GM12873 (cell line): ENCODE results near the gene RTKN.

Experiments
- TF ChIP-seq, protein P1 (sequence below): IDR thresholded peaks from 2 replicates; pipeline ENCODE4 v1.5.1; 2012; ENCODE audit warnings: low read depth, mild to moderate bottlenecking, moderate library complexity, low read length, control low read depth; ENCODE audit not compliant: insufficient read depth; ENCODE audit errors: missing control alignments

Gene RTKN

DNA sequence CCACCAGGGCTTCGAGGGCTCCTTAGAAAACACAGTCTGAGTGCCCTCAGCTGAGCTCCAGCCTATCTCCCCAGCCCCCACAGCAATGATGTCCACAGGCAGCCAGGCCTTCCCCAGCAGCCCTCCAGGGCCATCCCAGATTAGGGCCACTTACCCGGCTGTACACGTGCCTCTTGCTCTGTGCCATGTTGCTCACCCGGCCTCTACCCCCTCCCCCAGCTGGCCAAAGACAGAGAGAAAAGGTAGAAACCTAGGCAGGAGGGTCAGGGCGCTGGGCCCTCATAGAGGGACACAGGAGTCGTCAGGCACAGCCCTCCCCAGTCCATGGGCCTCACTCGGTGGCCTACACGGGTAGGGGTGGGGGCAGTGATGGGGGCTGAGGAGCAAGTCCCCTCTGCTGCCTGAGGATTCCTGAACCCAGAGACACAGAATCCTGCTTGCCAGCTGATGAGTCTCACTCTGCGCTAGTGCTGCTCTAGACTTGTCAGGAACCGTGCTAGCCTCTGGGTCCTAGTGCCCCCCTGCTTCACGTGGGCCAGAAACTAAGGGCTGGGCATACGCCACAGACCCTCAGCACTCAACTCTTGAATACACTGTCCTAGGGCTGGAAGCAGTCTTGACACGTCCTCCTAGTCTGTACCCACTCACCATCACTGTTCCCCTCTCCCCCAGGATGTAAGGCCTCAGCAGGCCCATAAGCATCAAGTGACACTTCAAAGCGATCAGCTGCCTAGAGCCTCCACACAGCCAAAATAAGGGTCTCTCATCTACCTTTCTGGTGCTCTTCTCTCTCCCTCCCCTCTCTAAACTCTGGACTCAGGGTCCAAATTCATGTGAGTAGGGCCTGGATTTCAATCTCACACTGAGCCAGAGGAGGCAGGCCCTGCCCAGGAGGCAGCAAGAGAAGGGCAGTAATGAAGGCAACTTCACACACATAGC is 61.6 kb downstream of the RTKN start, which contains the start of gene DCTN1:
Gene DCTN1 (minus strand): TSS at position 461 of the 939 bp plus-strand sequence. CDS start 274 bp downstream, at position 187.
- TF ChIP-seq, protein P1, sequence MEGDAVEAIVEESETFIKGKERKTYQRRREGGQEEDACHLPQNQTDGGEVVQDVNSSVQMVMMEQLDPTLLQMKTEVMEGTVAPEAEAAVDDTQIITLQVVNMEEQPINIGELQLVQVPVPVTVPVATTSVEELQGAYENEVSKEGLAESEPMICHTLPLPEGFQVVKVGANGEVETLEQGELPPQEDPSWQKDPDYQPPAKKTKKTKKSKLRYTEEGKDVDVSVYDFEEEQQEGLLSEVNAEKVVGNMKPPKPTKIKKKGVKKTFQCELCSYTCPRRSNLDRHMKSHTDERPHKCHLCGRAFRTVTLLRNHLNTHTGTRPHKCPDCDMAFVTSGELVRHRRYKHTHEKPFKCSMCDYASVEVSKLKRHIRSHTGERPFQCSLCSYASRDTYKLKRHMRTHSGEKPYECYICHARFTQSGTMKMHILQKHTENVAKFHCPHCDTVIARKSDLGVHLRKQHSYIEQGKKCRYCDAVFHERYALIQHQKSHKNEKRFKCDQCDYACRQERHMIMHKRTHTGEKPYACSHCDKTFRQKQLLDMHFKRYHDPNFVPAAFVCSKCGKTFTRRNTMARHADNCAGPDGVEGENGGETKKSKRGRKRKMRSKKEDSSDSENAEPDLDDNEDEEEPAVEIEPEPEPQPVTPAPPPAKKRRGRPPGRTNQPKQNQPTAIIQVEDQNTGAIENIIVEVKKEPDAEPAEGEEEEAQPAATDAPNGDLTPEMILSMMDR, result no peak

DNA sequence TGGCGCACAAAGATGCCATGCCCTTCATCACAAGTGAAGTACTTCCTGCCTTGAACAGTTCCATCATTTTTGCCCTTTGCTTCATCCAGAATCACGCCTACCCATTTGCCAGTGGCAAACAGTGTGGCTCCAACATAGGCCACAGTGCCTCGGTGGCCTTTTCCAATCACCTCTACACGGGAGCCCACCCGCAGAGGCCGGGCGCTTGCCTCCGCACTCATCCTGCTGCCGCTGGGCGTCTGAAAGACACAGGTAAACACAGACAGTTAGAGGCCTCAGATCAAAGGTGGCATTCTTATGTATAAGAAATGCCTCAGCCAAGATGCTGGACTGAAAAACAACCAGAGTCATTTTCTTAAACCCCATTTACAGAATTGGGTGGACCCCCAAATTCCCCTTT is 63.7 kb downstream of the RTKN start:
- TF ChIP-seq, protein P1, result no peak

DNA sequence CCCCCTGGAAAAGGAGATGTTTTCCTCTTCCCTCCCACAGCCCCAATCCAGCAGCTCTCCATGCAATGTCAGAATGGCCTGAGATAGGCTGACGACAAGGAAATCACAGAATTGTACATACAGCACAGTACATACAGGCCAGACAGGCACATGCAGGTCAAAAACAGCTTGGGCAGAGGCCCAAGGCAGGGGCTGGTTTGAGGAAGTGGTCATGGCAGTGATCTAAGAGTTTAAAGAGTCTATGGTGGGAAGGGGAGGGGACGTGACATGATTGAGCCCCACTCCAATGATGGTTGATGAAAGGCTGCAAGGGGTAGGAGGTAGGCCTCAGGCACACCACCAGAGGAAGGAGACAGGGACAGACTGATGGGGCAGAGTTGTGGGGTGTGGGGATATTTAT is 65.9 kb downstream of the RTKN start:
- TF ChIP-seq, protein P1, result no peak
